GM06990 (cell line): Measurements from ENCODE around the gene YAP1.

Experiments used
- DNase-seq: peaks from one replicate; pipeline ENCODE4 v3.0.0-alpha.2; 2011; ENCODE audit not compliant: insufficient read length; ENCODE audit errors: extremely low read depth
- H3K27me3 ChIP-seq: replicated peaks from 2 replicates; pipeline ENCODE4 v1.6.0; 2011; ENCODE audit warnings: low read length; ENCODE audit not compliant: control insufficient read depth, insufficient read depth
- H3K36me3 ChIP-seq: 2 replicates; pipeline ENCODE4 v1.5.1; 2011; ENCODE audit warnings: low read length; ENCODE audit not compliant: control insufficient read depth, insufficient read depth
- H3K4me3 ChIP-seq: replicated peaks from 2 replicates; pipeline ENCODE4 v1.5.1; 2011; ENCODE audit warnings: low read depth, mild to moderate bottlenecking, control low read depth, low read length
- TF ChIP-seq, protein P1 (sequence below): IDR thresholded peaks from 2 replicates; pipeline ENCODE4 v1.5.1; 2011; ENCODE audit warnings: low read length, control low read depth, mild to moderate bottlenecking, inconsistent platforms; ENCODE audit not compliant: insufficient read depth, poor library complexity, severe bottlenecking

Gene YAP1

DNA sequence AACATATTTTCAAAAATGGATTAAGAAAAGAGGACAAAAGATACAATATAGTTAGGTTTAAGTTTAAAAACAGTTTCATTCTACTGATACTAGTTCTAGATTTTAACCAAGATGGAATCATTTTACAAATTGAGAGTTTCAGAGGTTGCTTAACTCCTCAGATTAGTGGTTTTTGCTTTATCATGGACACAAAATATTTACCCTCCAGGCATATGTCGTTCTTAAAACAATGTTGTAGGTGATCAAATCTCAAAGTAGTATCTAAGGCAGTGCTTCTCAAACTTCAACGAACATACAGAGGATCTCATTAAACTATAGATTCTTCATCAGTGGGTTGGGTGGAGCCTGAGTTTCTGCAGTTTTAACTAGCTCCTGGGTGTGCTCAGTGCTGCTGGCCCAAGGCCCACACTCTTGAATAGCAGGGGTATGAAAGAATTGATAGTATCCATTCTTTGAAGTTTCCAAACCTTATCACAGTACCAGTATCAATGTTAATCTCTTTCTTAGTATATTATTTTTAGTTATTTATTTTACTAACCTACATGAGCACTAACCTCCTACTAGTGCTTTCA is 48.0 kb downstream of the YAP1 start:
- Histone ChIP-seq H3K36me3 (no peaks in the 10 kb centered on the region), H3K4me3 (no peak overlapping the region), H3K27me3 (no peaks in the 10 kb centered on the region)
- TF ChIP-seq, protein P1, sequence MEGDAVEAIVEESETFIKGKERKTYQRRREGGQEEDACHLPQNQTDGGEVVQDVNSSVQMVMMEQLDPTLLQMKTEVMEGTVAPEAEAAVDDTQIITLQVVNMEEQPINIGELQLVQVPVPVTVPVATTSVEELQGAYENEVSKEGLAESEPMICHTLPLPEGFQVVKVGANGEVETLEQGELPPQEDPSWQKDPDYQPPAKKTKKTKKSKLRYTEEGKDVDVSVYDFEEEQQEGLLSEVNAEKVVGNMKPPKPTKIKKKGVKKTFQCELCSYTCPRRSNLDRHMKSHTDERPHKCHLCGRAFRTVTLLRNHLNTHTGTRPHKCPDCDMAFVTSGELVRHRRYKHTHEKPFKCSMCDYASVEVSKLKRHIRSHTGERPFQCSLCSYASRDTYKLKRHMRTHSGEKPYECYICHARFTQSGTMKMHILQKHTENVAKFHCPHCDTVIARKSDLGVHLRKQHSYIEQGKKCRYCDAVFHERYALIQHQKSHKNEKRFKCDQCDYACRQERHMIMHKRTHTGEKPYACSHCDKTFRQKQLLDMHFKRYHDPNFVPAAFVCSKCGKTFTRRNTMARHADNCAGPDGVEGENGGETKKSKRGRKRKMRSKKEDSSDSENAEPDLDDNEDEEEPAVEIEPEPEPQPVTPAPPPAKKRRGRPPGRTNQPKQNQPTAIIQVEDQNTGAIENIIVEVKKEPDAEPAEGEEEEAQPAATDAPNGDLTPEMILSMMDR = no peak
- no peak for DNase-seq

DNA sequence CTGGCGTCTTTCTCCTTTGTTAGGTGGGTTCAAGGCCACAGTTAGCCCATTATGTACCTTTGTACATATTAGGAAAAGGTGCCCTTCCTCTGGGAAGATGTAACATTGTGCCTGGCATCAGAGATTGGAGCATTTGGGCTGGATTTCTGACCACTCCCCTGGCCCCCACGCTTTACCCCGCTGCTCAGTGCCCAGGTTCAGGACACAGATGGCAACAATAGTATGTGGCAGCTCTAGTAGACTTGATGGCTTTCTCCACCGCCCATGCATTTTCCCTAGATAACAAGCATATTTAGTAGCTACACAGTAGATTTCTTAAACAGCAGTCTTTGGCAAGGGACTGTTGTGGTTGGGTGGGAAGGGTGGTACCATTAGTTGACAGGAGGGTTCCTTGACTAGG is 53.1 kb downstream of the YAP1 start:
- H3K27me3 ChIP-seq = no peaks in the 10 kb centered on the region
- DNase-seq = no peak
- TF ChIP-seq, protein P1 = no peak
- no peaks in the 10 kb centered on the region for H3K36me3 ChIP-seq
- H3K4me3 ChIP-seq = no peak overlapping the region

DNA sequence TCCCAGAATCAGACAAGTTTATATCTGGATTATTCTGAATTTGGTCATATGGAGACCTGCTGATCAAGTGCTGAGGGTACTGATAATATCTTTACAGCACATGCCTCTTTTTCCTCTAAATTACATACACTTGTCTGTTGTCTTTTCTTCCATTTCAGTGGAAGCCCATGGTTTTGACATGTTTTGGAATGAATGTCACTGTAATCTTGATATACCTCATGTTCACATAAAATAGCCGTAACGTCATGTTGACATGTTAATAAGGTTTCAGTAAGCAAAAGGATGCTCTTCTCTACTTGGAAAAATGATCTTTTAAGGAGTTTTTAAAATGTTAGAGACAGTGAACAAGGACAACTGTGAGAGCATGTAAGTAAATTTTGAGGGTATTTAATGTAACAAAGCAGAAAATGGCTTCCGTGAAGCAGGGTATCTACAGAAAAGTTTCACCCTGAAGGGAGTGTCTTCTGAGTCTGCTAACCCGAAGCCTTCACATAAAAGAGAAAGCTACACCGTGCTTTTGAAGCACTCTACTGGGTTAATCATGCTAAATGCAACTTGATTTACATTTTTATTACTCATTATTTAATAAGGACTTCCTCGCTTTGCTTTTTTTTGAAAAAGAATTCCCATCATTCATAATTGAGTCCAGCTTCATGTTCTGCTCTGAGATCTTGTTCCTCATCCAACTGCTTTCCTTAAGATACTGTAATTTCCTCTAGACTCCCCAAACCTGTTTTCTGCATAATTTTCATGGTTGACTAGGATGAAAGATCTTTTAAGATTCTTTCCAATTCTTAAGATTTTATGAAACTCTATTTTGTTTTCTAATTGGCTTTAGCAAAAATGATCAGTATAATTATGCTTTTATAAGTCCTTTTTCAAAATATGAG is 56.2 kb downstream of the YAP1 start:
- Histone ChIP-seq H3K27me3 (no peaks in the 10 kb centered on the region), H3K36me3 (no peaks in the 10 kb centered on the region), H3K4me3 (no peak overlapping the region)
- TF ChIP-seq, protein P1 = no peak
- DNase-seq = no peak

DNA sequence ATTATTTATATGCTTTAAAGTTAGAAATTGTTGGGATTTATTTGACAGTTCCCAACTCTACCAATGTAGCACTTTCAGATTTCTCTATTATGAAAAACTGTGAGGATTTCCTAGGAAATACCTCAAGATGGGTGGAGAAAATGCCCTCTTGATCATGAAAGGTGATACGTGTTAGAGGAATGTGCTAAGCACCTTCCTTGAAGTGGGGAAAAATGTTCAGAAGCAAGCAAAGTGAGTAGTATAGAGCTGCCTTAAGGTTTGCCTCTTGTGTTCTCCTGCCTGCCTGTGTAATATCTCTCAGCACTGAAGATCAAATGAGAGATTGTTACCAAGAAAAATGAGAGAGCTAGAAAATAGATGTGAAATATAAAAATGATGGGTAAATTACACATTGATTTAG is 58.2 kb downstream of the YAP1 start:
- TF ChIP-seq, protein P1 = no peak
- Histone ChIP-seq H3K27me3 (no peaks in the 10 kb centered on the region), H3K4me3 (no peak overlapping the region), H3K36me3 (no peaks in the 10 kb centered on the region)
- DNase-seq = no peak

DNA sequence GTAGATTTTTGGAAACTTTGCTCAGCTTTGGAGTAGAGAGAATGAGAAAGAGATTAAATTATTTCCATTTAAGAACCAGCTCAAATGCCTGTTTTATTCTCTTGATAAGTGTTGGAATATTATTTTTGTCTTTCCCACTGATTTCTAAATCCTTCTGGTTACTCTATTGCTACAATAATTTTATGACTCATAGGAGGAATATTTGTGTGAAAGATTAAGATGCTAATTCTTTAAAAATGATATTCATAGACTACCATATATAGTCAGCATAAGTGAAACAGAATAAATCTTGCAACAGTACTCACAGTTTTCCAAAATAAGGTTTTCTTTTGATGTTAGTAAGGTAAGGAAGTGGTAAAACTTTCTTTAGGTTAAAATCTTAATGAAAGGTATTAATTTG is 60.9 kb downstream of the YAP1 start:
- no peak for DNase-seq
- Histone ChIP-seq H3K27me3 (no peaks in the 10 kb centered on the region), H3K4me3 (no peak overlapping the region), H3K36me3 (no peaks in the 10 kb centered on the region)
- TF ChIP-seq, protein P1 = no peak
